Neural progenitor cell (in vitro differentiated cells): ENCODE measurements around the gene PPP1CC. TPM values are rescaled to one million over a fixed set of nuclear protein-coding genes. Genes with fewer than 3 reads are reported as not detected.

Source experiments
- DNase-seq: peaks from one replicate; pipeline ENCODE4 v3.0.0-alpha.2; 2016; ENCODE audit warnings: low spot score
- H2AFZ ChIP-seq: fragments of 200-600 bp; sonication (generic); replicated peaks from 2 replicates; pipeline ENCODE4 v1.6.1; 2016; ENCODE audit warnings: antibody characterized with exemption
- H3F3A ChIP-seq: fragments of 200-600 bp; sonication (generic); 2 replicates; pipeline ENCODE4 v1.6.1; 2016; ENCODE audit warnings: antibody characterized with exemption, low read depth
- H3K27ac ChIP-seq: fragments of 200-600 bp; sonication (generic); 2 replicates; pipeline ENCODE4 v1.5.1; 2016; ENCODE audit warnings: mild to moderate bottlenecking
- H3K27me3 ChIP-seq: fragments of 200-600 bp; sonication (generic); 2 replicates; pipeline ENCODE4 v1.6.1; 2016; ENCODE audit warnings: mild to moderate bottlenecking, moderate library complexity
- H3K36me3 ChIP-seq: fragments of 200-600 bp; sonication (generic); 2 replicates; pipeline ENCODE4 v1.5.1; 2016
- H3K4me1 ChIP-seq: fragments of 200-600 bp; sonication (generic); 2 replicates; pipeline ENCODE4 v1.6.1; 2016; ENCODE audit warnings: mixed run types
- H3K4me2 ChIP-seq: fragments of 200-600 bp; sonication (generic); 2 replicates; pipeline ENCODE4 v1.6.1; 2016
- H3K4me3 ChIP-seq: fragments of 200-600 bp; sonication (generic); 2 replicates; pipeline ENCODE4 v1.5.1; 2016
- H3K79me2 ChIP-seq: fragments of 200-600 bp; sonication (generic); 2 replicates; pipeline ENCODE4 v1.6.1; 2016; ENCODE audit warnings: low read depth
- H3K9ac ChIP-seq: fragments of 200-600 bp; sonication (generic); 2 replicates; pipeline ENCODE4 v1.6.1; 2016
- H3K9me3 ChIP-seq: fragments of 200-600 bp; sonication (generic); 2 replicates; pipeline ENCODE4 v1.5.1; 2016; ENCODE audit warnings: low read depth
- H4K20me1 ChIP-seq: fragments of 200-600 bp; sonication (generic); 2 replicates; pipeline ENCODE4 v1.6.1; 2016; ENCODE audit warnings: low read depth
- H3K27ac Mint-ChIP-seq: 3 replicates; pipeline ENCODE4 v1.8.0; 2021; ENCODE audit warnings: mixed read lengths
- H3K27me3 Mint-ChIP-seq: 2 replicates; pipeline ENCODE4 v1.8.0; 2022; ENCODE audit warnings: low read depth, mild to moderate bottlenecking, inconsistent platforms, moderate library complexity, mixed read lengths; ENCODE audit not compliant: insufficient read depth
- H3K36me3 Mint-ChIP-seq: 3 replicates; pipeline ENCODE4 v1.8.0; 2021; ENCODE audit warnings: mixed read lengths
- H3K4me1 Mint-ChIP-seq: 3 replicates; pipeline ENCODE4 v1.8.0; 2021; ENCODE audit warnings: mixed read lengths
- H3K4me3 Mint-ChIP-seq: 3 replicates; pipeline ENCODE4 v1.8.0; 2021; ENCODE audit warnings: mild to moderate bottlenecking, moderate library complexity, mixed read lengths
- H3K9me3 Mint-ChIP-seq: 3 replicates; pipeline ENCODE4 v1.8.0; 2020; ENCODE audit warnings: mixed read lengths
- EZH2 ChIP-seq: fragments of 200-600 bp; sonication (generic); IDR thresholded peaks from 2 replicates; pipeline ENCODE4 v1.6.1; 2017; ENCODE audit warnings: antibody characterized with exemption, mild to moderate bottlenecking, moderate library complexity
- EZH2phosphoT487 ChIP-seq: fragments of 200-600 bp; sonication (generic); IDR thresholded peaks from 2 replicates; pipeline ENCODE4 v1.6.1; 2017; ENCODE audit warnings: antibody characterized with exemption
- total RNA-seq: library from RNA; depleted of rRNA; stranded (reverse); fragments of >200 nt; gene quantifications from 2 replicates; pipeline ENCODE4 v1.2.3, GENCODE V29; 2015; ENCODE audit warnings: low replicate concordance
- TF ChIP-seq, protein P1 (sequence below): fragments of 200-600 bp; sonication (generic); IDR thresholded peaks from 2 replicates; pipeline ENCODE4 v1.5.1; 2017; ENCODE audit warnings: antibody characterized with exemption, mild to moderate bottlenecking

Gene PPP1CC
- total RNA-seq, 1 donor from 2014 or later: 629 TPM

DNA sequence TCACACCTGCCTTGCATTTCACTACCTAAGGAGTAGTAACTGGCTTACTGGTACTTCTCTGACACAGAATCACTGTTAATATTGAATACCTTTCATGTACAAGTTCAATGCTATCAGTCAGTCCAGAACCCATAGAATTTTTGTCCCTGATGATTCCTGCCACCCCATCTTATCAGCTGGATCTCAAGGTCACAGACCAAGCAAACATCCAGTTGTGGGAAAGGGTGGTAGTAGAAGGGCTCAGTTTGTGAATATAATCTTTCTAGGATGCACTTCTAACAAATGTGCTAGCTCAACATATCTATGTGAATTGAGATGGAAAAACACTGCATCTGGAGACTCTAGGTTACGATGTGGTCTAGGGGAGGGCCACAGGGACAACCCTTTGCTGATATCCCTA lies 14.1 kb downstream of the PPP1CC start:
- no peak overlapping the region for H3K4me2 ChIP-seq
- no peak overlapping the region for H3K4me3 ChIP-seq
- TF ChIP-seq, protein P1, sequence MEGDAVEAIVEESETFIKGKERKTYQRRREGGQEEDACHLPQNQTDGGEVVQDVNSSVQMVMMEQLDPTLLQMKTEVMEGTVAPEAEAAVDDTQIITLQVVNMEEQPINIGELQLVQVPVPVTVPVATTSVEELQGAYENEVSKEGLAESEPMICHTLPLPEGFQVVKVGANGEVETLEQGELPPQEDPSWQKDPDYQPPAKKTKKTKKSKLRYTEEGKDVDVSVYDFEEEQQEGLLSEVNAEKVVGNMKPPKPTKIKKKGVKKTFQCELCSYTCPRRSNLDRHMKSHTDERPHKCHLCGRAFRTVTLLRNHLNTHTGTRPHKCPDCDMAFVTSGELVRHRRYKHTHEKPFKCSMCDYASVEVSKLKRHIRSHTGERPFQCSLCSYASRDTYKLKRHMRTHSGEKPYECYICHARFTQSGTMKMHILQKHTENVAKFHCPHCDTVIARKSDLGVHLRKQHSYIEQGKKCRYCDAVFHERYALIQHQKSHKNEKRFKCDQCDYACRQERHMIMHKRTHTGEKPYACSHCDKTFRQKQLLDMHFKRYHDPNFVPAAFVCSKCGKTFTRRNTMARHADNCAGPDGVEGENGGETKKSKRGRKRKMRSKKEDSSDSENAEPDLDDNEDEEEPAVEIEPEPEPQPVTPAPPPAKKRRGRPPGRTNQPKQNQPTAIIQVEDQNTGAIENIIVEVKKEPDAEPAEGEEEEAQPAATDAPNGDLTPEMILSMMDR: no peak
- TF ChIP-seq EZH2phosphoT487 (no peak), EZH2 (no peak)
- H3K27me3 ChIP-seq: no peaks in the 10 kb centered on the region
- peaks cover 4% of the 10 kb centered on the region for H3F3A ChIP-seq
- no peak for DNase-seq
- H2AFZ ChIP-seq: no peak overlapping the region
- H3K79me2 ChIP-seq: peaks cover 99% of the 10 kb centered on the region
- H3K9me3 Mint-ChIP-seq: no peaks in the 10 kb centered on the region
- peaks cover 13% of the 10 kb centered on the region for H3K4me1 Mint-ChIP-seq
- H3K27ac Mint-ChIP-seq: no peak overlapping the region
- no peaks in the 10 kb centered on the region for H3K9me3 ChIP-seq
- no peaks in the 10 kb centered on the region for H3K27me3 Mint-ChIP-seq
- peaks cover 42% of the 10 kb centered on the region for H3K36me3 Mint-ChIP-seq
- no peak overlapping the region for H3K27ac ChIP-seq
- no peak overlapping the region for H3K4me3 Mint-ChIP-seq
- H4K20me1 ChIP-seq: peaks cover 94% of the 10 kb centered on the region
- H3K36me3 ChIP-seq: peaks cover 32% of the 10 kb centered on the region
- no peak overlapping the region for H3K9ac ChIP-seq
- peaks cover 12% of the 10 kb centered on the region for H3K4me1 ChIP-seq

DNA sequence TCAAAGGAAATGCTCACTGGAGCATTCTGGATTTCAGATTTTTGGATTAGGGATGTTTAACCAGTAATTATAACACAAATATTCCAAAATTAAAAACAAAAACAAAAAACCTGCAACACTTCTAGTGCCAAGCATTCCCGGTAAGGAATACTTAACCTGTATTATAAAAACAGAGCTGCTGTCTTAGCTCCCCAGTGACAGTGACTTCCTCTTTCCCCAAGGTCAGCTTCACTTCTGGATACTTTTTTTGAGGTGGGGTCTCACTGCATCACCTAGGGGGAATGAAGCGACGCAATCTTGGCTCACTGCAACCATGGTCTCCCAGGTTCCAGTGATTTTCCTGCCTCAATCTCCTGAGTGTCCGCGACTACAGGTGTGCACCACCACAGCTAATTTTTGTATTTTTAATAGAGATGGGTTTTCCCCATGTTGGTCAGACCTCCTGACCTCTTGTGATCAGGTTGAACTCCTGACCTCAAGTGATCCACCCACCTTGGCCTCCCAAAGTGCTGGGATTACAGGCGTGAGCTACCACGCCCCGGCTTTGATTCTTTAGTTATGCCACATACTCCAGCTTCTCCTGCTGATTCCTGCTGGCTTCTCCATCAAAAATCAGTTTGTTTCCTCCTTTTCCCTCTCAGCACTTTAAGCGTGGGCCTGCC lies 15.9 kb downstream of the PPP1CC start:
- no peak overlapping the region for H3K9ac ChIP-seq
- peaks cover 91% of the 10 kb centered on the region for H4K20me1 ChIP-seq
- DNase-seq: no peak
- peaks cover 84% of the 10 kb centered on the region for H3K79me2 ChIP-seq
- no peak overlapping the region for H3K4me3 ChIP-seq
- Mint-ChIP-seq H3K27me3 (no peaks in the 10 kb centered on the region), H3K9me3 (no peaks in the 10 kb centered on the region), H3K4me3 (no peak overlapping the region), H3K36me3 (peaks cover 50% of the 10 kb centered on the region), H3K4me1 (peaks cover 2% of the 10 kb centered on the region), H3K27ac (no peak overlapping the region)
- H3K27ac ChIP-seq: no peak overlapping the region
- TF ChIP-seq, protein P1: no peak
- TF ChIP-seq EZH2phosphoT487 (no peak), EZH2 (no peak)
- H3F3A ChIP-seq: peaks cover 10% of the 10 kb centered on the region
- no peak overlapping the region for H2AFZ ChIP-seq
- peaks cover 32% of the 10 kb centered on the region for H3K36me3 ChIP-seq
- H3K4me2 ChIP-seq: no peak overlapping the region
- no peaks in the 10 kb centered on the region for H3K27me3 ChIP-seq
- no peaks in the 10 kb centered on the region for H3K9me3 ChIP-seq
- H3K4me1 ChIP-seq: no peaks in the 10 kb centered on the region

DNA sequence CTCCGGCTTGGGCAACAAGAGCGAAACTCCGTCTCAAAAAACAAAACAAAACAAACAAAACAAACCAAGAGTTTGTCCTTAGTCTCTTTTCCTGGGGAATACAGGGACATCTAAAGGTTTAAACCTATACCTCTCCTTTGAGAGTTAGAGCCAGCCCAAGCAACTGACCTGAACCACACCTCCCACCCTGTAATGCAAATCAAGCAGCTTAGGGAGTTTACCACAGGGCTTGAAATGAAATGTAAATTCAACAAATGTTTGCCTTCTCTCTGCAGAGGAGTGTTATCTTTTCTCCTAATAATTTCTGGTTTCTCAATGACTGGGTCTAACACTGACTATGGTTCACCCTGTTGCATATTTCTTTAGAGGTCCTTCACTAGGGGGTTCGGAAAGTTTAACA lies 16.7 kb downstream of the PPP1CC start:
- Histone ChIP-seq H3K4me1 (no peaks in the 10 kb centered on the region), H3K27me3 (no peaks in the 10 kb centered on the region), H3K4me3 (no peak overlapping the region), H3K4me2 (no peak overlapping the region), H3F3A (peaks cover 13% of the 10 kb centered on the region), H3K79me2 (peaks cover 76% of the 10 kb centered on the region), H3K9ac (no peak overlapping the region), H3K9me3 (no peaks in the 10 kb centered on the region), H3K27ac (no peak overlapping the region), H4K20me1 (peaks cover 83% of the 10 kb centered on the region), H2AFZ (no peak overlapping the region), H3K36me3 (peaks cover 34% of the 10 kb centered on the region)
- Mint-ChIP-seq H3K27me3 (no peaks in the 10 kb centered on the region), H3K36me3 (peaks cover 55% of the 10 kb centered on the region), H3K4me1 (peaks cover 2% of the 10 kb centered on the region), H3K27ac (no peak overlapping the region), H3K4me3 (no peak overlapping the region), H3K9me3 (no peaks in the 10 kb centered on the region)
- TF ChIP-seq, protein P1: no peak
- no peak for TF ChIP-seq EZH2
- no peak for TF ChIP-seq EZH2phosphoT487
- DNase-seq: no peak
